ENCODE measurements around the gene TENT5A. TPM values are rescaled to one million over a fixed set of nuclear protein-coding genes. Genes with fewer than 3 reads are reported as not detected.

TENT5A gene
- 35.3 and 45.7 TPM in 2 replicates for total RNA-seq

DNA sequence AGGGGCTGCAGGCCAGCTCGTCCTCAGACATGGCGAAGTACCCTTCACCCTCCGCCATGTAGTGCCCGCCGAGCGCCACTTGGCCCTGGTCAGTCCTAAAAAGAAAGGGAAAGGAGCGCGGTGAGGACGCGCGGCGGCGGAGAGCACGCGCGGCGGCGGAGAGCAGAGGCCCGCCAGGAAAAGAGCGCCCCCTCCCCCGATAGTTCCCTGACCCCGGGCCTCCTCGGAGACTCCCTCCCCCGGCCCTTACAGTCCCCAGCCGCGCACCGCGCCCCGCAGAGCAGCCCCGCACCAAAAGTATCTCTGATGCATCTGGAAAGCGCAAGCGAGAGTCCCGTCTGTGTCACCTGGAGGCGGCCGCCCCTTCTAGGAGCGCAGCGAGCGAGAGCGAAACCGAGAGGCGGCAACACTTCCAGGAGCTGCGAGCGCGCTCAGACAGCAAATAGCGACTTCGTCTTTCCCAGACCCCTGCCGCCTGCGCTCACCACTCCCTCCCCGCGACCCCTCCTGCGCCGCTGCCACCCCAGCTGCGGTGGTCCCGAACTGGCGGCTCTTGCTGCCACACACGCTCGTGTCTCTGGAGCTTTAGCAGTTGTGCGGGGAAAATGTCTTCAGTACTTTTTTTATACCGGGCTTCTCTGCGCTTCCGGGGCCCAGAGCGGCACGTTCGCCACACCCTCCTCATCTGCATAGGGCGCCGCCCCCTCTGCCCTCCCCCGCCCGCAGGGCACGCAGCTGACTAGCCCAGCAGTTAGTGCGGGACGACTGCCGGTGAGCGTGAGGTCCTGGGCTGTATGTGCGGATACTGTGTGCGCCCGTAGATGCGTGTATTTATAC lies at the start of gene TENT5A:
Gene TENT5A (minus strand): TSS at position 598 of the 837 bp plus-strand sequence. CDS start 540 bp downstream, at position 58.

All from regular cardiac myocyte (primary cell).